ENCODE data around the gene MXD3.
"Not testable (repeated sequence)": the region's sequence is repeated elsewhere in the genome, so short reads cannot be mapped to it uniquely, and the experiment has no call there.

Gene MXD3

GRCh38 chr5:177311723-177312648 is at the start of gene MXD3:
Gene MXD3, minus strand, starts transcription at chr5:177311898. Its CDS starts 68 bp downstream, at chr5:177311830.
- H3K4me1 ChIP-seq (ENCODE audit: low read length), result peaks cover 18% of the 10 kb centered on the region

DNA sequence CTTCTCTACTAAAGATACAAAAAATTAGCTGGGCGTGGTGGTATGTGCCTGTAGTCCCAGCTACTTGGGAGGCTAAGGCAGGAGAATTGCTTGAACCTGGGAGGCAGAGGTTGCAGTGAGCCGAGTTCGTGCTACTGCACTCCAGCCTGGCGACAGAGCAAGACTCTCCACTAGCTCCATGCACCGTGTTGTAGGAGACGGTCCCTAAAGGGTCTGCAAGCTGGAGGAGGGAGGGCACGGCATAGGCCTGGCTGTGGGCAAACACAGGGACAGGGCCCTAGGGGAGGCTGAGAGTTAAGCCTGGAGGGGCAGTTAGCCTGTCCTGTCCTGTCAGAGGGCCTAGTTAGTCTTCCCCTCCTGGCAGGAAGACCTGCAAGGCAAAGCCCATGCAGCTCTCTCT is 49.0 kb upstream of the MXD3 start:
- not testable (repeated sequence) for H2AFZ ChIP-seq (ENCODE audit: low read length); DNase-seq; H3K9me3 ChIP-seq (replicated peaks; ENCODE audit: insufficient read depth, low read length); H4K20me1 ChIP-seq (ENCODE audit: insufficient read depth, low read length); H3K9ac ChIP-seq (ENCODE audit: low read length); H3K4me2 ChIP-seq (ENCODE audit: low read depth, low read length); H3K9me2 ChIP-seq (replicated peaks; ENCODE audit: insufficient read depth, low read length); H3K27ac ChIP-seq (ENCODE audit: low read length); H3K4me3 ChIP-seq (ENCODE audit: low read length); H3K27me3 ChIP-seq (replicated peaks; ENCODE audit: insufficient read depth, low read length); H3K36me3 ChIP-seq (replicated peaks; ENCODE audit: insufficient read depth, low read length)
- Histone ChIP-seq H3K79me2 (ENCODE audit: low read length) (peaks cover 55% of the 10 kb centered on the region), H3K4me1 (ENCODE audit: low read length) (peaks cover 53% of the 10 kb centered on the region), H3F3A (ENCODE audit: insufficient read depth, low read length) (peaks cover 14% of the 10 kb centered on the region; the same call in 1 of the 2 replicates)

More at GRCh38 chr5:177311723-177312648, at the start of gene MXD3:
- Histone ChIP-seq H3F3A (ENCODE audit: insufficient read depth, low read length) (peaks cover 51% of the 10 kb centered on the region), H3K36me3 (replicated peaks; ENCODE audit: insufficient read depth, low read length) (no peaks in the 10 kb centered on the region), H3K27me3 (replicated peaks; ENCODE audit: insufficient read depth, low read length) (no peaks in the 10 kb centered on the region), H3K27ac (ENCODE audit: low read length) (peak within 1 kb of the TSS; percentile 93), H3K79me2 (ENCODE audit: low read length) (peaks cover 46% of the 10 kb centered on the region), H3K9me3 (replicated peaks; ENCODE audit: insufficient read depth, low read length) (no peaks in the 10 kb centered on the region), H3K9me2 (replicated peaks; ENCODE audit: insufficient read depth, low read length) (no peaks in the 10 kb centered on the region), H4K20me1 (ENCODE audit: insufficient read depth, low read length) (no peaks in the 10 kb centered on the region), H3K9ac (ENCODE audit: low read length) (peak within 1 kb of the TSS; percentile 89), H2AFZ (ENCODE audit: low read length) (0 out of 2 replicates have a peak within 1 kb of the TSS, but pooled peaks have one; percentile 44), H3K4me2 (ENCODE audit: low read depth, low read length) (peak within 1 kb of the TSS; percentile 98), H3K4me3 (ENCODE audit: low read length) (peak within 1 kb of the TSS; percentile 99)
- no peak for TF ChIP-seq EZH2phosphoT487 (IDR thresholded peaks at IDR 0.05; ENCODE audit: low read length)
- no peak for TF ChIP-seq EZH2 (optimal IDR thresholded peaks at IDR 0.05; ENCODE audit: low read depth, low read length)
- TF ChIP-seq CTCF (IDR thresholded peaks at IDR 0.05; ENCODE audit: low read length), result no peak
- peak; percentile 99 for DNase-seq

- Histone ChIP-seq H3K4me3 (ENCODE audit: low read length) (no peak overlapping the region), H3K27me3 (replicated peaks; ENCODE audit: insufficient read depth, low read length) (no peaks in the 10 kb centered on the region), H3K9me2 (replicated peaks; ENCODE audit: insufficient read depth, low read length) (no peaks in the 10 kb centered on the region), H3K36me3 (replicated peaks; ENCODE audit: insufficient read depth, low read length) (no peaks in the 10 kb centered on the region), H2AFZ (ENCODE audit: low read length) (no peak overlapping the region), H3K79me2 (ENCODE audit: low read length) (peaks cover 55% of the 10 kb centered on the region), H3K4me2 (ENCODE audit: low read depth, low read length) (peak overlapping the region; percentile 91; the same call in 1 of the 2 replicates), H3K9ac (ENCODE audit: low read length) (no peak overlapping the region), H4K20me1 (ENCODE audit: insufficient read depth, low read length) (0 out of 2 replicates have a peak, but pooled peaks cover 6% of the 10 kb centered on the region), H3F3A (ENCODE audit: insufficient read depth, low read length) (peaks cover 14% of the 10 kb centered on the region; the same call in 1 of the 2 replicates), H3K27ac (ENCODE audit: low read length) (no peak overlapping the region), H3K4me1 (ENCODE audit: low read length) (peaks cover 55% of the 10 kb centered on the region), H3K9me3 (replicated peaks; ENCODE audit: insufficient read depth, low read length) (no peaks in the 10 kb centered on the region)
- no peak for TF ChIP-seq EZH2phosphoT487 (IDR thresholded peaks at IDR 0.05; ENCODE audit: low read length)
- TF ChIP-seq CTCF (IDR thresholded peaks at IDR 0.05; ENCODE audit: low read length), result no peak
- no peak for TF ChIP-seq EZH2 (optimal IDR thresholded peaks at IDR 0.05; ENCODE audit: low read depth, low read length)
- no peak for DNase-seq
Observed at GRCh38 chr5:177359860-177360259, 48.2 kb upstream of the MXD3 start.

Data from MM.1S (cell line).